ENCODE data around the gene COLGALT1. TPM values are rescaled to one million over a fixed set of nuclear protein-coding genes. Genes with fewer than 3 reads are reported as not detected.
"Not testable (repeated sequence)": the region's sequence is repeated elsewhere in the genome, so short reads cannot be mapped to it uniquely, and the experiment has no call there.

The COLGALT1 gene
- total RNA-seq, result 42.1 TPM
- polyA plus RNA-seq (ENCODE audit: insufficient read depth in 1 of 8, insufficient read length in 8 of 8, low replicate concordance in 1 of 8), result 10 to 100 TPM; 68.3 to 97.0 (median 77.4) TPM
- long read RNA-seq, donor 1, partial matches to known transcripts, result 64 of 67 reads
- long read RNA-seq, donor 1, other reads (novel, unspliced or antisense), result 0 of 67 reads
- long read RNA-seq, donor 2, partial matches to known transcripts, result 0 of 1 reads
- long read RNA-seq, donor 2, other reads (novel, unspliced or antisense), result 0 of 1 reads
- long read RNA-seq, donor 3, transcript COLGALT1-201 (12 exons, 3,704 nt), result major isoform, 17 of 169 reads
- long read RNA-seq, donor 3, partial matches to known transcripts, result 149 of 169 reads
- long read RNA-seq, donor 3, other reads (novel, unspliced or antisense), result 0 of 169 reads
- long read RNA-seq, donor 4, transcript COLGALT1-201 (12 exons, 3,704 nt), result minor isoform, 7 of 51 reads
- long read RNA-seq, donor 4, transcript COLGALT1-202 (2 exons, 2,941 nt), result major isoform, 10 of 51 reads
- long read RNA-seq, donor 4, partial matches to known transcripts, result 34 of 51 reads
- long read RNA-seq, donor 4, other reads (novel, unspliced or antisense), result 0 of 51 reads
- long read RNA-seq, donor 5, transcript COLGALT1-201 (12 exons, 3,704 nt), result major isoform, 24 of 43 reads
- long read RNA-seq, donor 5, transcript COLGALT1-202 (2 exons, 2,941 nt), result minor isoform, 6 of 43 reads
- long read RNA-seq, donor 5, partial matches to known transcripts, result 13 of 43 reads
- long read RNA-seq, donor 5, other reads (novel, unspliced or antisense), result 0 of 43 reads
- long read RNA-seq, donor 6, transcript COLGALT1-201 (12 exons, 3,704 nt), result major isoform, 18 of 19 reads
- long read RNA-seq, donor 6, partial matches to known transcripts, result 0 of 19 reads
- long read RNA-seq, donor 6, other reads (novel, unspliced or antisense), result 0 of 19 reads
- long read RNA-seq, donor 7, transcript COLGALT1-202 (2 exons, 2,941 nt), result minor isoform, 6 of 139 reads
- long read RNA-seq, donor 7, transcript COLGALT1-201 (12 exons, 3,704 nt), result major isoform, 11 of 139 reads
- long read RNA-seq, donor 7, partial matches to known transcripts, result 122 of 139 reads
- long read RNA-seq, donor 7, other reads (novel, unspliced or antisense), result 0 of 139 reads
- long read RNA-seq, donor 8, transcript COLGALT1-201 (12 exons, 3,704 nt), result major isoform, 5 of 58 reads
- long read RNA-seq, donor 8, partial matches to known transcripts, result 49 of 58 reads
- long read RNA-seq, donor 8, other reads (novel, unspliced or antisense), result 0 of 58 reads
- long read RNA-seq, donor 9, transcript COLGALT1-201 (12 exons, 3,704 nt), result major isoform, 6 of 10 reads
- long read RNA-seq, donor 9, partial matches to known transcripts, result 0 of 10 reads
- long read RNA-seq, donor 9, other reads (novel, unspliced or antisense), result 0 of 10 reads
- long read RNA-seq, donor 10, transcript COLGALT1-201 (12 exons, 3,704 nt), result major isoform, 9 of 12 reads
- long read RNA-seq, donor 10, partial matches to known transcripts, result 0 of 12 reads
- long read RNA-seq, donor 10, other reads (novel, unspliced or antisense), result 0 of 12 reads
- long read RNA-seq, donor 11, transcript COLGALT1-201 (12 exons, 3,704 nt), result major isoform, 7 of 101 reads
- long read RNA-seq, donor 11, partial matches to known transcripts, result 90 of 101 reads
- long read RNA-seq, donor 11, other reads (novel, unspliced or antisense), result 0 of 101 reads

- peak; percentile 99 for DNase-seq
- Histone ChIP-seq H3K4me1 (ENCODE audit: control insufficient read depth, insufficient read depth, low read length) (peaks cover 33% of the 10 kb centered on the region), H3K36me3 (ENCODE audit: control insufficient read depth, insufficient read depth, low read length) (peaks cover 26% of the 10 kb centered on the region), H3K4me3 (ENCODE audit: low read length) (peak within 1 kb of the TSS; percentile 94), H3K27me3 (ENCODE audit: control insufficient read depth, insufficient read depth, low read length) (no peaks in the 10 kb centered on the region), H3K9me3 (replicated peaks; ENCODE audit: control insufficient read depth, low read depth, low read length) (no peaks in the 10 kb centered on the region), H3K27ac (ENCODE audit: low read length) (peak within 1 kb of the TSS; percentile 85)
- WGBS (ENCODE audit: insufficient coverage), result under 1% methylated on average over 64 of the region's 64 CpGs
These were observed at the start of gene COLGALT1 for GRCh38 chr19:17555480-17555928. Gene COLGALT1, plus strand, starts transcription at chr19:17555649. Its CDS starts 65 bp downstream, at chr19:17555714.

DNA sequence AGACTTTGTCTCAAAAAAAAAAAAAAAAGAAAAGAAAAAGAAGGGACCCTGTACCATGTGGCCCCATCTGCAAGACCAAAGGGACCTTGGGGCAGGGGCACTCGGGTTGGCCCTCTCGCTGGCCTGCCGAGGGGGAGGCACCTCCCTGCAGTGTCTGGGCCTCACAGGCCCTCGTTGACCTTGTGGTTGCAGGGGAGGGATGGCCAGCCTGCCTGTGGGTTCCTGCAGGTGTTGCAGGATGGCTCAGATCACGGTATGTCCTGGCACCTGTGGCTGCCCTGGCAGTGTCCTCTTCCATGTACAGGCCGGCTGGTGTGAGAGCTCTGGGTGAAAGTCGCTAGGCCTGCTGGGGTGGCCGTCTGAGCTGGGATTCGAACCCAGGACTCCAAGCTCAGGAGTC, 48.7 kb upstream of the COLGALT1 start:
- no peaks in the 10 kb centered on the region for H3K27me3 ChIP-seq (ENCODE audit: control insufficient read depth, insufficient read depth, low read length)
- peaks cover 12% of the 10 kb centered on the region for H3K4me1 ChIP-seq (ENCODE audit: control insufficient read depth, insufficient read depth, low read length)
- WGBS (ENCODE audit: insufficient coverage), result 85% methylated on average over 8 of the region's 9 CpGs
- no peak for DNase-seq
- no peak overlapping the region for H3K27ac ChIP-seq (ENCODE audit: low read length)
- no peak overlapping the region for H3K4me3 ChIP-seq (ENCODE audit: low read length)
- H3K9me3 ChIP-seq (replicated peaks; ENCODE audit: control insufficient read depth, low read depth, low read length), result no peaks in the 10 kb centered on the region
- H3K36me3 ChIP-seq (ENCODE audit: control insufficient read depth, insufficient read depth, low read length), result peaks cover 20% of the 10 kb centered on the region

DNA sequence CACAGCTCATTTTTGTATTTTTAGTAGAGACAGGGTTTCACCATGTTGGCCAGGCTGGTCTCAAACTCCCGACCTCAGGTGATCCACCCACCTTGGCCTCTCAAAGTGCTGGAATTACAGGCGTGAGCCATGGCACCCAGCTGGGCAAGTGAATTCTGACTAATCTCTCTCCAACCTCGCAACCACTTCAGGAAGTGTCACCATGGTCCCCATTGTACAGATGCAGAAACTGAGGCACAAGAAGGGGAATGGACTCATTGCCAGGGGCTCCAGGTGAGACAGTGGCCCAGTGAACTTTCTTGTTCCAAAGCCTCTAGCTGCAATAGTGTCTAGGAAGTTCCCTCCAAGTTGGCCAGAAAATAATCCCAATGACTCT, 46.9 kb upstream of the COLGALT1 start:
- DNase-seq; H3K4me3 ChIP-seq (ENCODE audit: low read length); H3K9me3 ChIP-seq (replicated peaks; ENCODE audit: control insufficient read depth, low read depth, low read length); H3K27ac ChIP-seq (ENCODE audit: low read length); H3K27me3 ChIP-seq (ENCODE audit: control insufficient read depth, insufficient read depth, low read length): not testable (repeated sequence)
- peaks cover 17% of the 10 kb centered on the region for H3K36me3 ChIP-seq (ENCODE audit: control insufficient read depth, insufficient read depth, low read length)
- 81% methylated on average over 3 of the region's 3 CpGs for WGBS (ENCODE audit: insufficient coverage)
- peaks cover 20% of the 10 kb centered on the region for H3K4me1 ChIP-seq (ENCODE audit: control insufficient read depth, insufficient read depth, low read length)

DNA sequence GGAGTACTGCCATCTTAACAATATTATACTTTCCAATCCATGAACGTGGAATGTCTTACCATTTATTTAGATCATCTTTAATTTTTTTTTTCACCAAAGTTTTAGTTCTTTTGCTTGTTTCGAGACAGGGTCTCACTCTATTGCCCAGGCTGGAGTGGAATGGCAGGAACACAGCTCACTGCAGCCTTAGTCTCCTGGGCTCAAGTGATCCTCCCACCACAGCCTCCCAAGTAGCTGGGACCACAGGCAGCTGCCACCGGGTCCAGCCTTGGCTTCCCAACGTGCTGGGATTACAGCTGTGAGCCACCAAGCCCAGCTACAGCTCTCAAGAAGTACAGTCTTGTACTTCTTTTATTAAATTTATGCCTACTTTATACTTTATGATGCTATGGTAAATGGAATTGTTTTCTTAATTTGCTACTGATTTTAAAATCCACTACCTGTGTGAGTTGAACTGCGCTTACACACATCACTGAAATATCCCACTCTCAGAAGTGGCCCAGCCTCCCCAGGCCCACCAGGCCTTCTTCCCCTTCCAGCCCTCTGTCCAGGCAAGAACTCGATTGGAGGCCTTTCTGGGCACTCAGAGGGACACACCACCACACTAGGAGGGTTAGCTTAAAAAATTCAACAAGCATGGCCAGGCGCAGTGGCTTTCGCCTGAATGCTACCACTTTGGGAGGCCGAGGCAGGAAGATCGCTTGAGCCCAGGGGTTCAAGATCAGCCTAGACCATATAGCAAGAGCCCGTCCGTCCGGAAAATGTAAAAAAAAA, 45.0 kb upstream of the COLGALT1 start:
- Histone ChIP-seq H3K9me3 (replicated peaks; ENCODE audit: control insufficient read depth, low read depth, low read length) (no peaks in the 10 kb centered on the region), H3K36me3 (ENCODE audit: control insufficient read depth, insufficient read depth, low read length) (peaks cover 9% of the 10 kb centered on the region), H3K4me1 (ENCODE audit: control insufficient read depth, insufficient read depth, low read length) (peaks cover 18% of the 10 kb centered on the region), H3K27ac (ENCODE audit: low read length) (peak overlapping the region; percentile 93), H3K27me3 (ENCODE audit: control insufficient read depth, insufficient read depth, low read length) (no peaks in the 10 kb centered on the region), H3K4me3 (ENCODE audit: low read length) (peak overlapping the region; percentile 82)
- WGBS (ENCODE audit: insufficient coverage), result 36% methylated on average over 8 of the region's 13 CpGs
- no peak for DNase-seq

- peaks cover 15% of the 10 kb centered on the region for H3K4me1 ChIP-seq (ENCODE audit: control insufficient read depth, insufficient read depth, low read length)
- H3K27me3 ChIP-seq (ENCODE audit: control insufficient read depth, insufficient read depth, low read length), result no peaks in the 10 kb centered on the region
- H3K36me3 ChIP-seq (ENCODE audit: control insufficient read depth, insufficient read depth, low read length), result peaks cover 12% of the 10 kb centered on the region
- DNase-seq, result peak; percentile 92
- peak overlapping the region; percentile 93 for H3K27ac ChIP-seq (ENCODE audit: low read length)
- no peaks in the 10 kb centered on the region for H3K9me3 ChIP-seq (replicated peaks; ENCODE audit: control insufficient read depth, low read depth, low read length)
- H3K4me3 ChIP-seq (ENCODE audit: low read length), result peak overlapping the region; percentile 82
- WGBS (ENCODE audit: insufficient coverage), result under 1% methylated on average over 82 of the region's 82 CpGs
These were observed 43.5 kb upstream of the COLGALT1 start for GRCh38 chr19:17511724-17512573.

DNA sequence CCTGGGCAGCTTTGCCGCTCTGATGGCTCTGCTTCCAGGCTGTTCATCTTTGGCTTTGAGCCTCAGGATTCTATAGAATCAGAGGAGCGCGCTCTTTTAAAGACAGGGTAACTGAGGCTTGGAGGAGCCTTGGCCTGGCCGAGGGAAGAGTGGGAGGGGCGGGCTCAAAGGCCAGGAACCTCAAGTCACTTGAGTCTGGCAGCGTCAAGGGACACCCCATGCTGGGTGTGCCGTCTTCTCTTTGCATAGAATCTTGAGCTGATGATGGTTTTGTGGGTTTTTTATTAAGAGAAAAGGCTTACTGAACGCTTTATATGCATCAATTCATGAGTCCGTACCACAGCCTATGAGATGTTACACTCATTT, 42.9 kb upstream of the COLGALT1 start:
- H3K36me3 ChIP-seq (ENCODE audit: control insufficient read depth, insufficient read depth, low read length), result peaks cover 18% of the 10 kb centered on the region
- peaks cover 5% of the 10 kb centered on the region for H3K9me3 ChIP-seq (replicated peaks; ENCODE audit: control insufficient read depth, low read depth, low read length)
- DNase-seq, result no peak
- 41% methylated on average over 7 of the region's 9 CpGs for WGBS (ENCODE audit: insufficient coverage)
- H3K4me3 ChIP-seq (ENCODE audit: low read length), result peak overlapping the region; percentile 82
- peaks cover 15% of the 10 kb centered on the region for H3K4me1 ChIP-seq (ENCODE audit: control insufficient read depth, insufficient read depth, low read length)
- H3K27ac ChIP-seq (ENCODE audit: low read length), result peak overlapping the region; percentile 93
- no peaks in the 10 kb centered on the region for H3K27me3 ChIP-seq (ENCODE audit: control insufficient read depth, insufficient read depth, low read length)

DNA sequence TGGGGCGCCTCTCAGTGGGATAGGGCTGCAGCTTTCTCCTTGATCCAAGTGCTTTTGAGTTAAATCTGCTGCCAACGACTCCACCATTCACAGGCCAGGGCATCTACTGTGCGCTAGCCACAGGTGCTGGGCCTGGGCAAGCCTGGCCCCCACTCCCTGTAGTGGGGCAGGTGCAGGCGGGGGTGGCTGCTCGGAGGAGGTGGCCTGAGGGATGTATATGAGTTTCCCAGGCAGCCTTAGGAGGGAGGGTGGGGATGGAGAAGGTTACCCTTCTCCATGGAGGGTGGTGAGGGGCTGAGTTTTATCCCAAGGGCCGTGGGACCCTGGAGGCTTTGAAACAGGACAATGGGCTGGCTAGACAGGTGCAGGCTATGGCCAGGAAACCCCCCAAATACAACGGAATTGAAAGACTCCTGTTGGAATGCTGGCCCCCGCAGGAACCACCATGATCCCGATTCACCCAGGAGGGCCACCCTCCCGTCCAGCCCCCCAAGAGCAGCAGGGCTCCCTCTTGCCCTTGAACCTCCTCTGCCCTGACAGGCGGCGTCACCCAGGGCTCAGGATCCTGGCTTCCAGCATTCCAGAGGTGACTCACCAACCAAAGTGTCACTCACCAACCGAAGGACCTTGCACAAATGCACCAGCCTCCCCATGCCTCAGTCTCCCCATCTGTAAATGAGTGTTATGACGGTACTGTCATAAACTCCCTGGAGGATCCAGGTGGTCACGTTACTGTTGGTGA, 39.9 kb upstream of the COLGALT1 start:
- no peaks in the 10 kb centered on the region for H3K27me3 ChIP-seq (ENCODE audit: control insufficient read depth, insufficient read depth, low read length)
- no peak overlapping the region for H3K27ac ChIP-seq (ENCODE audit: low read length)
- H3K36me3 ChIP-seq (ENCODE audit: control insufficient read depth, insufficient read depth, low read length), result peaks cover 35% of the 10 kb centered on the region
- no peak overlapping the region for H3K4me3 ChIP-seq (ENCODE audit: low read length)
- H3K9me3 ChIP-seq (replicated peaks; ENCODE audit: control insufficient read depth, low read depth, low read length), result peaks cover 16% of the 10 kb centered on the region
- WGBS (ENCODE audit: insufficient coverage), result 90% methylated on average over 11 of the region's 15 CpGs
- peaks cover 11% of the 10 kb centered on the region for H3K4me1 ChIP-seq (ENCODE audit: control insufficient read depth, insufficient read depth, low read length)
- DNase-seq, result no peak

DNA sequence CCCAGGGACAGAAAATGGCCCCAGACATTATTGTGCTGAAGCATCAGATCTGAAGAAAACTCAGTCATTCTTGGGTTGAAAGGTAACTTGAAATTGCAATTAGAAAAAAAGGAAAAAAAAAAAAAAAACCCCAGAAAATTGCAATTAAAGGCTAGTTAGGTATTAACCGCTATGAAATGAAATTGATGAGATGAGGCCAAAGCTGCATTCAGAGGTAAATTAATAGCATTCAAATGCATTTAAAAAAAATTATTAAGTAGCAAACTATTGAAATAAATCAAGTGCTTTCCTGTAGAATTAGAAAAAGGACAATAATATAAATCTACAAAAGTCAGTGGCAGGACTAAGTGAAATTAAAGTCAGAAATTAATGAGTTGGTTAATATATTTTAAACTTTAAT, 37.6 kb upstream of the COLGALT1 start:
- Histone ChIP-seq H3K4me1 (ENCODE audit: control insufficient read depth, insufficient read depth, low read length) (peaks cover 3% of the 10 kb centered on the region), H3K27ac (ENCODE audit: low read length) (no peak overlapping the region), H3K4me3 (ENCODE audit: low read length) (no peak overlapping the region), H3K9me3 (replicated peaks; ENCODE audit: control insufficient read depth, low read depth, low read length) (peaks cover 16% of the 10 kb centered on the region), H3K27me3 (ENCODE audit: control insufficient read depth, insufficient read depth, low read length) (no peaks in the 10 kb centered on the region), H3K36me3 (ENCODE audit: control insufficient read depth, insufficient read depth, low read length) (peaks cover 43% of the 10 kb centered on the region)
- no peak for DNase-seq
- WGBS (ENCODE audit: insufficient coverage), result no CpG with 5 or more reads among the region's 1 CpG
